Activated T-cell treated with anti-CD3 and anti-CD28 coated beads for 48 hours (primary cell): ENCODE data around the gene ENPP1.

Experiments used
- DNase-seq: peaks from one replicate; pipeline ENCODE4 v3.0.0-alpha.2; 2020; ENCODE audit warnings: low read depth

The ENPP1 gene

GRCh38 chr6:131807644-131808459 lies at the start of gene ENPP1:
TSS of gene ENPP1 (plus strand) at chr6:131808020. CDS start at chr6:131808036, 16 bp downstream.
- peak; percentile 46 for DNase-seq

GRCh38 chr6:131758920-131759319 lies 48.9 kb upstream of the ENPP1 start:
- no peak for DNase-seq

DNA sequence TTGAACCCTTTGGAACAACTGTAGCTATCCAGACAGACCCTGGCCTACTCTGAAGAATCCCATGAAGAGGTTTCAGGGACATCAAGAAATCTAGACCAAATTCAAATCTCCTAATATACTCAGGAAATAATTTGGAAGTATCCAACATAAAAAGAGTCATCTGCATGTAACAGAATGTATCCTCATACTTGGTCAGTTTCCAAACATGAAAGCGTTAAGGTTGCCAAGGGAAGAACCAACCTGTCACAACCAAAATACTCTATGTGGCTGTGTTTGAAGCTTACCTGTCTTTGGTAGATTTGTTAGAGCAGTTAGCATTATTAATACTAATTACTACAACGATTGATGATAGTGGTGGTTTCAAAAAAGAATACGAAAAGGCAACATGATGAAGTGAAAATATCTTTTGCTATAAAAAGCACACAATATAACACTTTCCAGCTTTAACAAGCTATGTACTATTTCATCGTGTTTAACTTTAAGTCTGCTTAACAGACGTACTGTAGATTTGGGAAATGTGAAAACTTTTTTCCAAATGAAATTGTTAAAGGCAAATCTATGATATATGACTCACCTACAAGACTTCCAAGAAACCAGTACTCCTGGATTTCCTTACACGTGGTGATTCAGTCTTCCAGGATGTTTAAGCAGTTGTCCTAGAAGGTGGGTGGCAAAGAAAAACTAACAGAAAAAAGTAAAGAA lies 46.6 kb upstream of the ENPP1 start:
- DNase-seq: no peak

- DNase-seq: no peak
These were observed 46.1 kb upstream of the ENPP1 start for GRCh38 chr6:131761762-131762067.

GRCh38 chr6:131762984-131763383 lies 44.8 kb upstream of the ENPP1 start:
- DNase-seq: no peak

DNA sequence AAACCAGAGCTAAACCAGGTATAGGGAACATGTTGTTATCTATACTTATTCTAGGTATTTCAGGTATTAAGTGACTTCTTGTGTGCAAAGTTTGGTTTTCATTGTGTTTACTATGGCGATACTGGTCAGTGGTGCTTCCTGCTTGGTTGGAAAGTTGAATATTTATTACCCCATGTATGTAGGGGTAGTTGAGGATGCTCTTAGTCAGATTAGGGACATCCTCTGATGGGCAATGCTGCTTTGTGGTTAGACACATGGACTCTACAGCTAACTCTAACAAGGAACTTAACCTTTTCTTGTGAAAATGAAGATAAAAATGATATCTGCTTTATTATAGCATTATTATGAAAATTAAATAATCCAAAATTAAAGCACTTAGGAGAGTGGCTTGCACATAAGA lies 44.1 kb upstream of the ENPP1 start:
- no peak for DNase-seq

GRCh38 chr6:131764350-131764749 lies 43.5 kb upstream of the ENPP1 start:
- no peak for DNase-seq

- DNase-seq: no peak
These were observed 42.6 kb upstream of the ENPP1 start for GRCh38 chr6:131765081-131765803.

- DNase-seq: no peak
These were observed 42.0 kb upstream of the ENPP1 start for GRCh38 chr6:131765804-131766135.

GRCh38 chr6:131766631-131767030 lies 41.2 kb upstream of the ENPP1 start:
- no peak for DNase-seq

DNA sequence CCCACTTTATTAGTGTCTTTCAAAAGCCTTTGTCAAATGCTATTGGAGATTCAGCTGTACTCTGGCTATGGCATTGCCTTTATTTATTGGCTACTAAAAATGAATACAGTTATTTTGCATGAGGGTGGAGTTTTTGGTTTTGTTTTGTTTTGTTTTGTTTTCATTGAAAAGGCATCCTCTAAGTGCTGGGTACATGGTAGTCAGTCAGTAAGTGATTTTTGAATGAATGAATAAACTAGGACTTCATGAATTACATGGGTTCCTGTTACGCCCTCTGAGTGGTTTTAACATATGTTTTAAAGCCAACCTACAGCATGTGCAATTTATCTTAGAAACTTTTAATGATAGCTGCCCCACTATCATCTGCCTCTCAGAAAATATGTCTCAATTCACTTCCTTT lies 38.9 kb upstream of the ENPP1 start:
- no peak for DNase-seq

DNA sequence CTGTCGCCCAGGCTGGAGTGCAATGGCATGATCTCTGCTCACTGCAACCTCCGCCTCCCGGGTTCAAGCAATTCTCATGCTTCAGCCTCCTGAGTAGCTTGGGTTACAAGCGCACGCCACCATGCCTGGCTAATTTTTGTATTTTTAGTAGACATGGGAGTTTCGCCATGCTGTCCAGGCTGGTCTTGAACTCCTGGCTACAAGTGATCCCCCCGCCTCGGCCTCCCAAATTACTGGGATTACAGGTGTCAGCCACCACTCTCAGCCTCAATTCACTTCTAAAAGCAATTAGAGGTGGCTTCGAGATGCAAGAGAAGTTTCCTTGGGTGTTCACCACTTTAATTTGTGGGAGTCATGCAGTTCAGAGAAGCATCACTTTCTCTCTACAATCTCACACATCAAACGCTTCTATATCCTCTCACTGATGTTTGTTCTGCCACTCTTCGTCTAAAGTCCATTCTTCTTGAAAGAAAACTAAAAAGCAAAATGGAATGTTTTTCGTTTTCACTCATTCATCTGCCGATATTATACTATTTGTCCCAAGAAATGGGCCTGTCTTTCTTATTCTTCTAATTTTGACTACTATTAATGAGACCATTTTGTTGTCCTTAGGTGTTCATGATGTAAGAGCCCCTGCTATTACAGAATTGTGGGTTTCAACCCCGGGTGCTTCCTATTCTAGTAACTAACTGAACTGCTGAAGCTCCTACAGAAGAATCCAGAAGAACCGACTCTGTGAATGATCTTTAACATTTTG lies 38.3 kb upstream of the ENPP1 start:
- no peak for DNase-seq

DNA sequence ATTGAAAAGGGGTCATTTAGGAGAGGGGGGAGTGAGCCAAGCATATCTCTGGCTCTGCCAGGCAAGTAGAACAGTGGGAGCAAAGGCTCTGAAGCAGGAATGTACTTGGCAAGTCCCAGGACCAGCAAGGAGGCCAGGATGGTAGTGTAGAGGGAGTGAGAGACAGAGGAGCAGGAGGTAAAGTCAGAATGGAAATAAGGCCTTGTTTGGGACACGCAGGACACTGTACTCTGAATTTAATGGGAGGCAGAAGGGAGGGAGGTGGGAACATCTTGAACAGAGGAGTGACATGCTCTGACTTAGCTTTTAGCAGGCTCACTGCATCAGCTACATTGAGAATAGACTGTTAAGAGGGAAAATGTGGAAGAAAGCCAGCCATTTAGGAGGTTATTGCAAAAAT lies 37.0 kb upstream of the ENPP1 start:
- DNase-seq: no peak

- DNase-seq: no peak
These were observed 34.4 kb upstream of the ENPP1 start for GRCh38 chr6:131773284-131773950.

DNA sequence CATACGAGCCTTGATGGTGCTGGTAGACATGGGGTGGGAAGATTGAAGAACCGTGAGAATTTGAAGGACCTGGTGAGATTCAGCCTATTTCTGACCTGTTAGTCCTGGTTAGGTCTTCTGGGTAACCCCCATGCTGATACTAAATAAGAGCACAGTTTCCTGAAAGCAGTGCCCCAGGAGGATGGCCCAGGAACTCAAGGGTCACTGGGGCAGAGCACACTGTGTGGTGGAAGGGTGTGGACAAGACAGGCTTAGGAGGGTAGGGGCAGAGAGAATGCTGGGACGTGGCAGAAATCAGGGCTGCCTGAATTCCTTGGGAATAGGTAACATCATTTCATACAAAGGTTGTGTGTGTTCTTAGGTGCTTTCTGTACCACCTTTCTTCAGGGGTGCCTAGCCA lies 31.9 kb upstream of the ENPP1 start:
- DNase-seq: no peak

DNA sequence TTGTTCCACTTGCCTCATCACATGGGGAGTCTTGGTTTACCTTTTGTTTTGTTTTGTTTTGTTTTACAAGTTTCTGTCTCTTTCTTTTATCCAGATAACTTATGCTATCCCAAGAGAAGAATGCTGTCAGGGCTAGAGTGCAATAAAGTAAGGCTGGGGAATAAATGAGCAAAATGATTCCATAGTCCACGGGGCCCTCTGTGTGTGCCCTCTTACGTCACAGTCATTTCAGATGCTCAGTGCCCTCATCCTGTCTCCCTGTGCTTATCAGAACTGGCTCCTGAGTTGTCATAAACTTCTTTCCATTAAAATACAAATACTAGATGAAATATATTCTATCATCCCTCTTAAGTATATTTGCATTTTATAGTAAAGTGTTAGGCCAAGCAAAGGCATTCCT lies 30.8 kb upstream of the ENPP1 start:
- no peak for DNase-seq

- DNase-seq: no peak
These were observed 29.7 kb upstream of the ENPP1 start for GRCh38 chr6:131778169-131778568.

DNA sequence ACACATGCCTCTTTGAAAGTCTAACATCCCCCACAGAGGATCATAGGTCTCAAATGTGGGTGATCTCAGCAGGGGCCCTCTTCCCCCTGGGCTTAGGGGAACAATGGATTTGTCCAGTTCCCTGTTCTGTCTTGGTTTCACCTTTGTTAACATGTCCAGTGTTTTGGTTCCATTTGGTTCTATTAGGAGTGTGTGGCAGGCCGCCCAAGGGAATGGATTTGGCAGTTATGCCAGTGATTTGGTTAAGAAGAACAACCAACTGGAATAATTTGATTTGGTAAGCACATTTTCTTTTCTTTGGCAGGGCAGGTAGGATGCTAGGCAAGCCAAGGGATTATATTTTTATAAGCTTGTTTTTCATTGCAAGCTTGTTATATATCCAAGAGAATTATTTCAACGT lies 28.5 kb upstream of the ENPP1 start:
- no peak for DNase-seq

GRCh38 chr6:131780600-131780999 lies 27.2 kb upstream of the ENPP1 start:
- no peak for DNase-seq

GRCh38 chr6:131781687-131782086 lies 26.1 kb upstream of the ENPP1 start:
- no peak for DNase-seq

GRCh38 chr6:131782764-131783163 lies 25.1 kb upstream of the ENPP1 start:
- no peak for DNase-seq

DNA sequence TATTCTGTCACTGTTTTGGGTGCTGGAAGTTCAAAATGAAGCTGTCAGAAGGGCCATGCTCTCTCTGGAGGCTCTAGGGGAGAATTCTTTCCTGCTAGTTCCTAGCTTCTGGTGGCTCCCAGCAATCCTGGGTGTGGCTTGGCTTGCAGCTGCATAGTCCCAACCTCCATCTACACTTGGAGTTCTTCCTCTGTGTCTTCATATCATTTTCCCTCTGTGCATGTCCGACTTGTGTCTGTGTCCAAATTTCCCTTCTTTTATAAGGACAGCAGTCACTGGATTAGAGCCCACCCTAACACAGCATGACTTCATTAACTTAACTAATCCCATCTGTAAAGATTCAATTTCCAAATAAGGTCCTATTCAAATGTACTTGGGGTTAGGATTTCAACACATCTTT lies 23.3 kb upstream of the ENPP1 start:
- DNase-seq: no peak
